MM.1S (cell line): ENCODE measurements around the gene BPTF.

ENCODE experiments used
- EZH2phosphoT487 ChIP-seq: fragments of 300-600 bp; sonication (generic); IDR thresholded peaks from 2 replicates; pipeline ENCODE4 v1.6.1; 2018; ENCODE audit warnings: antibody characterized with exemption, low read length
- TF ChIP-seq, protein P1 (sequence below): fragments of 300-600 bp; sonication (generic); IDR thresholded peaks from 2 replicates; pipeline ENCODE4 v1.5.1; 2016; ENCODE audit warnings: antibody characterized with exemption, low read length, mixed read lengths

DNA sequence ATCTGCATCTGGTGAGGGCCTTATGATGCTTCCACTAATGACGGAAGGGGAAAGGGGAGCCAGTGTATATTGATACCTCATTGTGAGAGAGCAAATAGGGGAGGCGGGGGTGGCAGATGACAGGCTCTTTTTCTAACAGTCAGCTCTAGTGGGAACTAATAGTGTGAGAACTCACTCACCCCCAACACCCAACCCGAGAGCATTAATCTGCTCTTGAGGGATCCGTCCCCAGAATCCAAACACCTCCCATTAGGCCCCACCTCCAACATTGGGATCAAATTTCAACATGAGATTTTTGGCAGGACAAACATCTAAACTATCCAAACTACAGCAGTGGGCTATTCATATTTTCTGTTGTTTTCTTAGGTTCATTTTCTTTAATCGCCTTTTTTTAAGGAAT, 54.4 kb downstream of the BPTF start:
- TF ChIP-seq, protein P1, sequence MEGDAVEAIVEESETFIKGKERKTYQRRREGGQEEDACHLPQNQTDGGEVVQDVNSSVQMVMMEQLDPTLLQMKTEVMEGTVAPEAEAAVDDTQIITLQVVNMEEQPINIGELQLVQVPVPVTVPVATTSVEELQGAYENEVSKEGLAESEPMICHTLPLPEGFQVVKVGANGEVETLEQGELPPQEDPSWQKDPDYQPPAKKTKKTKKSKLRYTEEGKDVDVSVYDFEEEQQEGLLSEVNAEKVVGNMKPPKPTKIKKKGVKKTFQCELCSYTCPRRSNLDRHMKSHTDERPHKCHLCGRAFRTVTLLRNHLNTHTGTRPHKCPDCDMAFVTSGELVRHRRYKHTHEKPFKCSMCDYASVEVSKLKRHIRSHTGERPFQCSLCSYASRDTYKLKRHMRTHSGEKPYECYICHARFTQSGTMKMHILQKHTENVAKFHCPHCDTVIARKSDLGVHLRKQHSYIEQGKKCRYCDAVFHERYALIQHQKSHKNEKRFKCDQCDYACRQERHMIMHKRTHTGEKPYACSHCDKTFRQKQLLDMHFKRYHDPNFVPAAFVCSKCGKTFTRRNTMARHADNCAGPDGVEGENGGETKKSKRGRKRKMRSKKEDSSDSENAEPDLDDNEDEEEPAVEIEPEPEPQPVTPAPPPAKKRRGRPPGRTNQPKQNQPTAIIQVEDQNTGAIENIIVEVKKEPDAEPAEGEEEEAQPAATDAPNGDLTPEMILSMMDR, result no peak
- no peak for TF ChIP-seq EZH2phosphoT487
